ENCODE measurements around the gene ANKS3.
"Not testable (repeated sequence)": the region's sequence is repeated elsewhere in the genome, so short reads cannot be mapped to it uniquely, and the experiment has no call there.

ANKS3 gene

GRCh38 chr16:4747906-4748681 is 14.0 kb upstream of the ANKS3 start:
- no peak for TF ChIP-seq CTCF (IDR thresholded peaks at IDR 0.05; ENCODE audit: borderline replicate concordance, insufficient read depth, low read depth, low read length)
- H3K4me3 ChIP-seq (ENCODE audit: low read depth, low read length): no peak overlapping the region

- no peak for TF ChIP-seq CTCF (IDR thresholded peaks at IDR 0.05; ENCODE audit: borderline replicate concordance, insufficient read depth, low read depth, low read length)
- no peak overlapping the region for H3K4me3 ChIP-seq (ENCODE audit: low read depth, low read length)
Observed at GRCh38 chr16:4746991-4747574, 13.0 kb upstream of the ANKS3 start.

- no peak overlapping the region for H3K4me3 ChIP-seq (ENCODE audit: low read depth, low read length)
- no peak for TF ChIP-seq CTCF (IDR thresholded peaks at IDR 0.05; ENCODE audit: borderline replicate concordance, insufficient read depth, low read depth, low read length)
Observed at GRCh38 chr16:4746215-4746614, 12.1 kb upstream of the ANKS3 start.

GRCh38 chr16:4745274-4745569 is 11.2 kb upstream of the ANKS3 start:
- no peak for TF ChIP-seq CTCF (IDR thresholded peaks at IDR 0.05; ENCODE audit: borderline replicate concordance, insufficient read depth, low read depth, low read length)
- no peak overlapping the region for H3K4me3 ChIP-seq (ENCODE audit: low read depth, low read length)

- no peak overlapping the region for H3K4me3 ChIP-seq (ENCODE audit: low read depth, low read length)
- no peak for TF ChIP-seq CTCF (IDR thresholded peaks at IDR 0.05; ENCODE audit: borderline replicate concordance, insufficient read depth, low read depth, low read length)
Observed at GRCh38 chr16:4744555-4745273, 10.6 kb upstream of the ANKS3 start.

- TF ChIP-seq CTCF (IDR thresholded peaks at IDR 0.05; ENCODE audit: borderline replicate concordance, insufficient read depth, low read depth, low read length): no peak
- H3K4me3 ChIP-seq (ENCODE audit: low read depth, low read length): no peak overlapping the region
Observed at GRCh38 chr16:4743226-4743878, 9.3 kb upstream of the ANKS3 start.

- H3K4me3 ChIP-seq (ENCODE audit: low read depth, low read length): not testable (repeated sequence)
Observed at GRCh38 chr16:4738370-4738769, 4.3 kb upstream of the ANKS3 start.
